Sigmoid colon (tissue), 7 donors: Measurements from ENCODE around the gene FYB1. TPM values are rescaled to one million over a fixed set of nuclear protein-coding genes. Genes with fewer than 3 reads are reported as not detected.
A peak's percentile ranks its signal among the peaks of the same experiment; 100 is the strongest.
"Not testable (repeated sequence)": the region's sequence is repeated elsewhere in the genome, so short reads cannot be mapped to it uniquely, and the experiment has no call there.

ENCODE experiments used
- DNase-seq: peaks from one replicate; pipeline ENCODE4 v3.0.0-alpha.2; 2019
- H3K27ac ChIP-seq, 4 donors: fragments of 200-600 bp; sonication (generic); one replicate each; pipeline ENCODE4 v1.5.1; 2016 to 2019; ENCODE audit warnings: mild to moderate bottlenecking in 1 of 4
- H3K27me3 ChIP-seq, 3 donors: fragments of 200-600 bp; sonication (generic); one replicate each; pipeline ENCODE4 v1.5.1; 2019; ENCODE audit warnings: mild to moderate bottlenecking in 1 of 3
- H3K36me3 ChIP-seq, 4 donors: fragments of 200-600 bp; sonication (generic); one replicate each; pipeline ENCODE4 v1.5.1; 2016 to 2019
- H3K4me1 ChIP-seq, 4 donors: fragments of 200-600 bp; sonication (generic); one replicate each; pipeline ENCODE4 v1.5.1; 2017 to 2019
- H3K4me3 ChIP-seq, 4 donors: fragments of 200-600 bp; sonication (generic); one replicate each; pipeline ENCODE4 v1.5.1; 2017 to 2019; ENCODE audit warnings: mild to moderate bottlenecking in 2 of 4, moderate library complexity in 1 of 4
- H3K9me3 ChIP-seq, 4 donors: fragments of 200-600 bp in 3 of 4; sonication (generic) in 3 of 4; one replicate each; pipeline versions ENCODE4 v1.5.1 to v1.6.1; 2013 to 2019
- EP300 ChIP-seq, 4 donors: sonication (generic); formaldehyde crosslinking; IDR thresholded peaks; one replicate each; pipeline ENCODE4 v1.6.1; 2017; ENCODE audit warnings: antibody characterized with exemption in 4 of 4
- POLR2A ChIP-seq, 2 donors: fragments of 450-650 bp; IDR thresholded peaks; one replicate each; pipeline ENCODE4 v1.6.1; 2016; ENCODE audit warnings: antibody characterized with exemption in 2 of 2, mild to moderate bottlenecking in 2 of 2, moderate library complexity in 2 of 2
- POLR2AphosphoS5 ChIP-seq, 4 donors: sonication (generic); formaldehyde crosslinking; IDR thresholded peaks; one replicate each; pipeline ENCODE4 v1.6.1; 2017; ENCODE audit warnings: antibody characterized with exemption in 4 of 4
- WGBS, 2 donors: extraction: QIAGEN DNeasy Blood & Tissue Kit; methylation state at CpG; one replicate each; pipeline ENCODE4 v1.1.7; 2013; 5-methylcytosine and 5-hydroxymethylcytosine counted together
- intact Hi-C: fragments of 100-400 bp; cut with DNase I; formaldehyde crosslinking; loops from one replicate; pipeline ENCODE4 v1.15.1; 2023
- polyA plus RNA-seq, 3 donors: library from polyadenylated mRNA; stranded (reverse); fragments of 200-250 nt; gene quantifications; one replicate each; pipeline ENCODE4 v1.2.3, GENCODE V29; 2013
- total RNA-seq, 4 donors: library from RNA; depleted of rRNA; stranded (reverse); fragments of >200 nt; gene quantifications; one replicate each; pipeline ENCODE4 v1.1.0, GENCODE V29; 2016
- TF ChIP-seq, protein P1 (sequence below), 4 experiments: fragments of 450-650 bp in 3 of 4; fragments of 200-600 bp in 1 of 4; IDR thresholded peaks; one replicate each; pipeline ENCODE4 v1.5.1; 2016 to 2019; ENCODE audit warnings: antibody characterized with exemption in 4 of 4, mild to moderate bottlenecking in 3 of 4, moderate library complexity in 2 of 4
- donor health status: healthy with polysubstance abuse.
- donor health status: Bipolar disorder and iron deficiency.
- donor health status: healthy.

Gene FYB1
- total and polyA plus RNA-seq, 7 donors, result 2.8 to 18.2 (median 11.1) TPM

DNA sequence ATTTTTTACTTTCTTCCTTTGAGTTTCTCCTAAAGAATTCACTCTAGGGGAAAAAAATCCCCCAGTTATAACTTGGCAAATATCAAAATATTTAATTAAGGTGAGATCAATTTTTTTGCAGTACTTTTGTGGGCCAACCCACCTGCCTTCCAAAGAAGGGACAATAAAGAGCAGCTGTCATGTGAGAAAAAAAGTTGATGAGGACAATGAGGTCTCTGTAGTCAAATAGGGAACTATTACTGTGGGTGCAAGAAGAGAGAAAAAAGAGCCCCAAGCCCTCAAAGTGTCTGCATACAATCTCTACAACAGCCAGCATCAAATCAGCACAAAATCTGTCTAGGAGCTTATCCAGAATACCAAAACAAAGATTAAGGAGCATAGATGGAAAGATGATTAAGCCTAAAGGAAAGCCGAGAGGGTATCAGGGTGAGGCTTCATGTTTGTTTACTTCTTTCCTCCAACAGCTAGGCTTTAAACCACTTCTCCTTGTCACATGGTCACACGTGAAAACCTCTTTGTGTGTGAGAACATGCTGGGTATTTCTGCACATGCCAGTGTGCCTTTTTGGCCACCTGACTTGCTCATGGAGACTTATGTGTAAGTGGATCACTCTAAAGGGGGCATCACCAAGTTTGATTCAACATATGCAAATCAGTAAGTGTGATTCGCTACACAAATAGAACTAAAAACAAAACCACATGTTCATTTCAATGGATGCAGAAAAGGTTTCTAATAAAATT is 19.2 kb upstream of the FYB1 start:
- Histone ChIP-seq H3K9me3 (peaks cover 0 to 3% (median 0%) of the 10 kb centered on the region in 4 donors), H3K4me3 (no peak overlapping the region), H3K27me3 (no peaks in the 10 kb centered on the region), H3K36me3 (no peaks in the 10 kb centered on the region), H3K4me1 (peaks cover 0 to 6% (median 1%) of the 10 kb centered on the region in 4 donors), H3K27ac (no peak overlapping the region)
- TF ChIP-seq, protein P1, sequence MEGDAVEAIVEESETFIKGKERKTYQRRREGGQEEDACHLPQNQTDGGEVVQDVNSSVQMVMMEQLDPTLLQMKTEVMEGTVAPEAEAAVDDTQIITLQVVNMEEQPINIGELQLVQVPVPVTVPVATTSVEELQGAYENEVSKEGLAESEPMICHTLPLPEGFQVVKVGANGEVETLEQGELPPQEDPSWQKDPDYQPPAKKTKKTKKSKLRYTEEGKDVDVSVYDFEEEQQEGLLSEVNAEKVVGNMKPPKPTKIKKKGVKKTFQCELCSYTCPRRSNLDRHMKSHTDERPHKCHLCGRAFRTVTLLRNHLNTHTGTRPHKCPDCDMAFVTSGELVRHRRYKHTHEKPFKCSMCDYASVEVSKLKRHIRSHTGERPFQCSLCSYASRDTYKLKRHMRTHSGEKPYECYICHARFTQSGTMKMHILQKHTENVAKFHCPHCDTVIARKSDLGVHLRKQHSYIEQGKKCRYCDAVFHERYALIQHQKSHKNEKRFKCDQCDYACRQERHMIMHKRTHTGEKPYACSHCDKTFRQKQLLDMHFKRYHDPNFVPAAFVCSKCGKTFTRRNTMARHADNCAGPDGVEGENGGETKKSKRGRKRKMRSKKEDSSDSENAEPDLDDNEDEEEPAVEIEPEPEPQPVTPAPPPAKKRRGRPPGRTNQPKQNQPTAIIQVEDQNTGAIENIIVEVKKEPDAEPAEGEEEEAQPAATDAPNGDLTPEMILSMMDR (IDR thresholded peaks at IDR 0.05), result no peak
- TF ChIP-seq POLR2AphosphoS5 (IDR thresholded peaks at IDR 0.05) (no peak), POLR2A (IDR thresholded peaks at IDR 0.05) (no peak), EP300 (IDR thresholded peaks at IDR 0.05) (no peak)
- DNase-seq, result no peak
- WGBS, 2 donors, result 35 to 58% methylated on average over 3 of the region's 3 CpGs
- intact Hi-C loops, result no loop called here

DNA sequence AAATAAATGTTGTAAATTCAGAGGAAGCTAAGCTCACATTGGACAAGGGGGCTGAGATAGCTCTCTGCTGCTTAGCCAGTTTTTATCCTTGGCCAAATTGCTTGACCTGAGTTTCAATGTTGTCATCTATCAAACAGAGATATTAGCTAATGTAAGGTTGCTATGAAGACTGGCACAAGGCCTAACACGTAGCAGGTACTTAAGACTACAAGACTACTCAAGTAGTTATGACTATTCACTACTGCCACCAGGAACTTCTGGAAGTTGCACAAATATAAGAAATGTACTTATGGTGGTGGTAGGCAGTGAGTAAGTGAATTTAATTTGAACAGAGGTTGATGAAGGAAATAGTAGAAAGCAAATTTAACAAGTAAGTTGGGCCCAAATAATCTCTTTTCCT is 17.4 kb upstream of the FYB1 start:
- 87 to 95% methylated on average over 1 of the region's 1 CpG for WGBS, 2 donors
- Histone ChIP-seq H3K27ac (no peak overlapping the region), H3K4me3 (no peak overlapping the region), H3K9me3 (peaks cover 0 to 3% (median 0%) of the 10 kb centered on the region in 4 donors), H3K36me3 (no peaks in the 10 kb centered on the region), H3K27me3 (no peaks in the 10 kb centered on the region), H3K4me1 (peaks cover 0 to 11% (median 1%) of the 10 kb centered on the region in 4 donors)
- DNase-seq, result no peak
- intact Hi-C loops, result no loop called here
- TF ChIP-seq POLR2AphosphoS5 (IDR thresholded peaks at IDR 0.05) (no peak), EP300 (IDR thresholded peaks at IDR 0.05) (no peak), POLR2A (IDR thresholded peaks at IDR 0.05) (no peak)
- TF ChIP-seq, protein P1 (IDR thresholded peaks at IDR 0.05), result no peak

DNA sequence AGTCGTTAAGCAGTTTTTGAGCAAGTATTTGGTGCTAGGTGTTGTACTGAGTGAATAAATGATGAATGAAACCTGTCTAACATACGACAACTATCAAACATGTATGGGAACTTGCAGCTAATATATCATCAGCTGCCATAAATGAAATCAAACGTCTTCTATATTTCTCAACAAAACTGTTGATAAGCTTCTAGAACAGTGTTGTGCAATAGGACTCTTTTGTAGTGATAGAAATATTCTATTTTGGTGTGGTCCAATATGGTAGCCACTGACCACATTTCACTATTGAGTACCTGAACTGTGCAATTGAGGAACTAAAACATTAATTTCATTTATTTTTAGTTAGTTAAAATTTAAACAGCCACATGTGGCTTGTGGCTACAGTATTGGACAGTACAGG is 16.3 kb upstream of the FYB1 start:
- no peak for TF ChIP-seq EP300 (IDR thresholded peaks at IDR 0.05)
- TF ChIP-seq POLR2A (IDR thresholded peaks at IDR 0.05), result no peak
- no peak for TF ChIP-seq POLR2AphosphoS5 (IDR thresholded peaks at IDR 0.05)
- TF ChIP-seq, protein P1 (IDR thresholded peaks at IDR 0.05), result no peak
- peaks cover 0 to 11% (median 1%) of the 10 kb centered on the region in 4 donors for H3K4me1 ChIP-seq
- no peaks in the 10 kb centered on the region for H3K27me3 ChIP-seq
- H3K36me3 ChIP-seq, result no peaks in the 10 kb centered on the region
- DNase-seq, result no peak
- no peak overlapping the region for H3K4me3 ChIP-seq
- 70 to 79% methylated on average over 3 of the region's 3 CpGs for WGBS, 2 donors
- intact Hi-C loops, result no loop called here
- peaks cover 0 to 3% (median 0%) of the 10 kb centered on the region in 4 donors for H3K9me3 ChIP-seq
- H3K27ac ChIP-seq, result no peak overlapping the region

DNA sequence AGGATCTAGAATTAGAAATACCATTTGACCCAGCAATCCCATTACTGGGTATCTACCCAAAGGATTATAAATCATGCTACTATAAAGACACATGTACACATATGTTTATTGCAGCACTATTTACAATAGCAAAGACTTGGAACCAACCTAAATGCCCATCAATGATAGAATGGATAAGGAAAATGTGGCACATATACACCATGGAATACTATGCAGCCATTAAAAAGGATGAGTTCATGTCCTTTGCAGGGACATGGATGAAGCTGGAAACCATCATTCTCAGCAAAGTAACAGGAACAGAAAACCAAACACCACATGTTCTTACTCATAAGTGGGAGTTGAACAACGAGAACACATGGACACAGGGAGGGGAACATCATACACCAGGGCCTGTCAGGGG is 15.1 kb upstream of the FYB1 start:
- H3K27me3 ChIP-seq, intact Hi-C loops, H3K36me3 ChIP-seq, H3K4me3 ChIP-seq, DNase-seq, H3K27ac ChIP-seq, H3K9me3 ChIP-seq: not testable (repeated sequence)
- peaks cover 0 to 11% (median 1%) of the 10 kb centered on the region in 4 donors for H3K4me1 ChIP-seq
- WGBS, 2 donors, result 81 to 83% methylated on average over 1 of the region's 1 CpG

DNA sequence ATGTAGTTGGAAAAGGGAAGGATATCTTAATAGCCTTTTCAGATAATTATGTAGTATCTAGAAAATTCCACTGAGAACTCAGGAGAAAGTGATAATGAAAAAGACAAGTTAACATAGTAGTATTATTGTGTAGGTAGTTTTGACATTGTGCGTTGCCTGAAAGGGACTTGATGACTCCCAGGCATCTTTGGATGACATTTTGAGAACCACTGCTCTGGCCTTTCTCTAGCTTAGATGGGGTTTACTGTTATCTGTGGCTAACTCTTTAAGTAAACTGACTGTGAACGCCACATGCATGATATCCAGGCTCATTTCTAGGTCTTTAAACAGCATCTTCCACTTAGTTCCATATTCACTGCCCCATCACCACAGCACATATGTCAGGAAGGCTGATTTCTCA is 14.4 kb upstream of the FYB1 start:
- TF ChIP-seq POLR2AphosphoS5 (IDR thresholded peaks at IDR 0.05), result peak in 1 of 4 donors; percentile 55
- TF ChIP-seq, protein P1 (IDR thresholded peaks at IDR 0.05), result no peak
- TF ChIP-seq EP300 (IDR thresholded peaks at IDR 0.05), result no peak
- WGBS, 2 donors, result 84% methylated on average over 2 of the region's 2 CpGs
- peaks cover 0 to 11% (median 1%) of the 10 kb centered on the region in 4 donors for H3K4me1 ChIP-seq

More for the DNA sequence above, 14.4 kb upstream of the FYB1 start:
- no peak for DNase-seq
- Histone ChIP-seq H3K36me3 (no peaks in the 10 kb centered on the region), H3K27ac (no peak overlapping the region), H3K9me3 (no peaks in the 10 kb centered on the region), H3K27me3 (no peaks in the 10 kb centered on the region), H3K4me3 (no peak overlapping the region)
- intact Hi-C loops, result no loop called here
